Heart right ventricle (tissue), 16 donors: ENCODE data around the gene GALNT14. TPM values are rescaled to one million over a fixed set of nuclear protein-coding genes. Genes with fewer than 3 reads are reported as not detected.

ENCODE experiments used
- ATAC-seq, 8 donors: fragments of 200-7000 bp; cut with Tn5 transposase; one replicate each; pipeline ENCODE4 v1.9.1; 2020; ENCODE audit warnings: mild to moderate bottlenecking in 8 of 8, moderate library complexity in 8 of 8, moderate number of reproducible peaks in 1 of 8
- DNase-seq, 2 donors: peaks; one replicate each; pipeline ENCODE4 v3.0.0-alpha.2; 2020
- H3K27ac ChIP-seq, 10 donors: fragments of 200-600 bp; sonication (generic) in 2 of 10; one replicate each; pipeline versions ENCODE4 v1.5.0 to v1.8.0; 2020 to 2022; ENCODE audit warnings: mild to moderate bottlenecking in 3 of 10
- H3K27me3 ChIP-seq, 7 donors: fragments of 200-600 bp; one replicate each; pipeline ENCODE4 v1.8.0; 2021 to 2022; ENCODE audit warnings: mild to moderate bottlenecking in 2 of 7
- H3K36me3 ChIP-seq, 9 donors: fragments of 200-600 bp; sonication (generic) in 1 of 9; one replicate each; pipeline versions ENCODE4 v1.5.0 to v1.8.0; 2020 to 2022; ENCODE audit warnings: mild to moderate bottlenecking in 2 of 9
- H3K4me1 ChIP-seq, 9 donors: fragments of 200-600 bp; sonication (generic) in 1 of 9; one replicate each; pipeline versions ENCODE4 v1.5.0 to v1.8.0; 2020 to 2022; ENCODE audit warnings: mild to moderate bottlenecking in 4 of 9
- H3K4me3 ChIP-seq, 10 donors: fragments of 200-600 bp; sonication (generic) in 2 of 10; one replicate each; pipeline versions ENCODE4 v1.5.0 to v1.8.0; 2020 to 2022; ENCODE audit warnings: mild to moderate bottlenecking in 7 of 10, moderate library complexity in 2 of 10
- H3K9me3 ChIP-seq, 11 donors: fragments of 200-600 bp in 10 of 11; sonication (generic) in 2 of 11; one replicate each; pipeline versions ENCODE4 v1.5.0 to v1.8.0; 2013 to 2022; ENCODE audit warnings: mild to moderate bottlenecking in 2 of 11, control low read depth in 1 of 11, moderate library complexity in 1 of 11
- WGBS, 2 donors: extraction: QIAGEN DNeasy Blood & Tissue Kit; methylation state at CpG; one replicate each; pipeline ENCODE4 v1.1.7; 2013; ENCODE audit warnings: inconsistent platforms in 1 of 2; 5-methylcytosine and 5-hydroxymethylcytosine counted together
- intact Hi-C, 10 donors: fragments of 100-400 bp; cut with DNase I; formaldehyde crosslinking; loops; one replicate each; pipeline versions ENCODE4 v1.11.1 to v1.14.2; 2022
- polyA plus RNA-seq, 2 donors: library from polyadenylated mRNA; stranded (reverse); fragments of 200-250 nt; gene quantifications; one replicate each; pipeline ENCODE4 v1.2.3, GENCODE V29; 2013
- total RNA-seq, 10 donors: library from RNA; stranded (reverse); fragmentation: NEBNext Ultra II Directional in 3 of 10; extraction: Animal tissue kit (Norgen Biotek cat#: 25700) in 3 of 10; gene quantifications; one replicate each; pipeline versions ENCODE4 v1.2.1 to v1.2.4, GENCODE V29; 2021 to 2023
- TF ChIP-seq, protein P1 (sequence below), 9 donors: fragments of 200-600 bp; sonication (generic) in 2 of 9; IDR thresholded peaks; one replicate each; pipeline versions ENCODE4 v1.5.0 to v1.8.0; 2021 to 2022; ENCODE audit warnings: antibody characterized with exemption in 9 of 9, mild to moderate bottlenecking in 5 of 9, moderate library complexity in 1 of 9
- donor health status: Arrhythmogenic right ventricular cardiomyopathy.
- donor health status: ischemic (EF 13 %, LVEDD 7.1; RV severe dilation, severe dysfunction).
- donor health status: healthy with polysubstance abuse.
- donor health status: DM: no; HTN: yes; CAD: no.
- donor health status: DM: no; HTN: no; CAD: no.
- donor health status: ischemic (EF 25% LVEDD 6.9; RV normal size, moderate dysfunction).
- donor health status: ischemic (EF 25% LVEDD 5.7; RV mildly dilated, moderate dysfunction).
- donor health status: healthy.
- donor health status: DM: yes; HTN: yes; CAD: no.
- donor health status: Ischemic cardiomyopathy.
- donor health status: ischemic (EF 35%, LVEDD 5.7; RV mildly dilated, moderate dysfunction).
- donor health status: nonischemic (EF 11% LVEDD 7.7; RV severe dilation, severe dysfunction).
- donor health status: DM: yes; HTN: yes; CAD: no.
- donor health status: PGD.
- donor health status: ischemic (EF 29% LVEDD 5.4; RV normal size, mild dysfunction).
- donor health status: nonischemic (EF 23%, LVEDD 6.1; RV moderate dilation, normal function).

Gene GALNT14
- total and polyA plus RNA-seq, 12 donors, result 0.17 to 1.4 (median 0.63) TPM; not detected in 2

DNA sequence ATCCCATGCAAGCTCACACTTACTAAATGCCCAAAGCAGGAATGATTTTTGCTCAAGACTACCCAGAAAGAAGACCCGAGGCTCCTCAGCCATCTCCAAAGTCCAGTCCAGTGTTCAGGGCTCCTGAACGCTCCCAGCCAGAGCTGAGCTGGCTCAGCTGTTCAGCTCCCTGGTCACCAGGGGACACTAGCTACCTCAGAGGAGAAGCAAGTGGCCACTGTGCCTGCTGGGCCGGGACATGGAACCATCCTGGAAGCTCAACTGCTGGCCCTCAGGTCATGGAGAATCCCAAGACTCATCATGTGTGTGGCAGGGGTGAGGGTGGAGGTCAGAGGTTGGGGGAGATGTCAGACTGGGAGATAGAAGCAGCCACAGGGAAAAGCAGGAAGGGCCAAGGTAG, 89.0 kb downstream of the GALNT14 start:
- DNase-seq (no peak), ATAC-seq (no peak)
- WGBS, 2 donors, result 80 to 81% methylated on average over 3 of the region's 3 CpGs
- intact Hi-C loops, result no loop called here
- peaks cover 0 to 10% (median 0%) of the 10 kb centered on the region in 9 donors for H3K4me1 ChIP-seq
- no peaks in the 10 kb centered on the region for H3K36me3 ChIP-seq
- no peak overlapping the region for H3K27ac ChIP-seq
- H3K4me3 ChIP-seq, result no peak overlapping the region
- TF ChIP-seq, protein P1, sequence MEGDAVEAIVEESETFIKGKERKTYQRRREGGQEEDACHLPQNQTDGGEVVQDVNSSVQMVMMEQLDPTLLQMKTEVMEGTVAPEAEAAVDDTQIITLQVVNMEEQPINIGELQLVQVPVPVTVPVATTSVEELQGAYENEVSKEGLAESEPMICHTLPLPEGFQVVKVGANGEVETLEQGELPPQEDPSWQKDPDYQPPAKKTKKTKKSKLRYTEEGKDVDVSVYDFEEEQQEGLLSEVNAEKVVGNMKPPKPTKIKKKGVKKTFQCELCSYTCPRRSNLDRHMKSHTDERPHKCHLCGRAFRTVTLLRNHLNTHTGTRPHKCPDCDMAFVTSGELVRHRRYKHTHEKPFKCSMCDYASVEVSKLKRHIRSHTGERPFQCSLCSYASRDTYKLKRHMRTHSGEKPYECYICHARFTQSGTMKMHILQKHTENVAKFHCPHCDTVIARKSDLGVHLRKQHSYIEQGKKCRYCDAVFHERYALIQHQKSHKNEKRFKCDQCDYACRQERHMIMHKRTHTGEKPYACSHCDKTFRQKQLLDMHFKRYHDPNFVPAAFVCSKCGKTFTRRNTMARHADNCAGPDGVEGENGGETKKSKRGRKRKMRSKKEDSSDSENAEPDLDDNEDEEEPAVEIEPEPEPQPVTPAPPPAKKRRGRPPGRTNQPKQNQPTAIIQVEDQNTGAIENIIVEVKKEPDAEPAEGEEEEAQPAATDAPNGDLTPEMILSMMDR (IDR thresholded peaks at IDR 0.05), result no peak
- no peaks in the 10 kb centered on the region for H3K9me3 ChIP-seq
- H3K27me3 ChIP-seq, result peaks cover 0 to 9% (median 0%) of the 10 kb centered on the region in 7 donors

DNA sequence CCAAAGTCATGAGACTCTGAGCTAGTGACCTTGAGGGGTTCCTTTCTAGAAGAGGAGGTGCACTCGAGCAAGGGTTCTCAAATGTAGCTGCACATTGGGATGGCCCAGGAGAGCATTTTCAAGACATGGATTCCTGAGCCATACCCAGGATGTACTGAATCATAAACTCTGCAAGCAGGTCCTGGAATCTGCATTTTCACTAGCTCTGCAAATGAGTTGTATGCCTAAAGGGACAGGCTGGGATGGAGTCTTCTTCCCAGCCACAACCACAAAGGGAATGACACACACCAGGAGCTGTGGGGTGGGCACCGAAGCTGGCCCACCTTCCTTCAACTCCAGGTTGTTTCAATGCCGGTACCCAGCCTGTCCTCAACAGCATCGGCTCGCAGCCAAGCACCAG, 90.6 kb downstream of the GALNT14 start:
- Histone ChIP-seq H3K4me3 (no peak overlapping the region), H3K27ac (no peak overlapping the region), H3K4me1 (peaks cover 0 to 10% (median 0%) of the 10 kb centered on the region in 9 donors), H3K27me3 (peaks cover 0 to 9% (median 0%) of the 10 kb centered on the region in 7 donors), H3K9me3 (no peaks in the 10 kb centered on the region), H3K36me3 (no peaks in the 10 kb centered on the region)
- DNase-seq (no peak), ATAC-seq (no peak)
- TF ChIP-seq, protein P1 (IDR thresholded peaks at IDR 0.05), result no peak
- 74 to 85% methylated on average over 5 of the region's 5 CpGs for WGBS, 2 donors
- intact Hi-C loops, result no loop called here

DNA sequence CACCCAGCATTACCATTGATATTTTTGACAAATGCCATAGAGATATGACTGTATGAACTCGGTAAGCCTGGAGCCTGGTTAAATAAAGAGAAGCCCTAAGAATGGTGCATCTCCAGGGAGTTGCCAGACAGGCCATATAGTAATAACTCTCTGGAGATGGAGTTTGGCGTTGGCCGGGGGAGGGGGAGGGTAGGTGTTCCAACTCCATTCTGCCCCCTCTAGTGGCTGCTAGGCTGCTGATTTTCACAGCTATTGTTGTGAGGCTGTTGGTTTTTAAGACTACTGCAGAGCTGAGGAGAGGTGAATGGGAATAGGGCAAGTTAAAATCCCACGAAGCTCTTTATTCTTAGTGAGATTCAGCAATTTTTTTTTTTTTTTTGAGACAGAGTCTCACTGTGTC, 99.9 kb downstream of the GALNT14 start:
- TF ChIP-seq, protein P1 (IDR thresholded peaks at IDR 0.05), result no peak
- 58 to 70% methylated on average over 4 of the region's 4 CpGs for WGBS, 2 donors
- H3K27ac ChIP-seq, result no peak overlapping the region
- no peaks in the 10 kb centered on the region for H3K27me3 ChIP-seq
- H3K9me3 ChIP-seq, result peaks cover 0 to 38% (median 16%) of the 10 kb centered on the region in 11 donors
- no peak for ATAC-seq
- intact Hi-C loops, result no loop called here
- no peak for DNase-seq
- no peaks in the 10 kb centered on the region for H3K4me1 ChIP-seq
- H3K36me3 ChIP-seq, result no peaks in the 10 kb centered on the region
- no peak overlapping the region for H3K4me3 ChIP-seq

DNA sequence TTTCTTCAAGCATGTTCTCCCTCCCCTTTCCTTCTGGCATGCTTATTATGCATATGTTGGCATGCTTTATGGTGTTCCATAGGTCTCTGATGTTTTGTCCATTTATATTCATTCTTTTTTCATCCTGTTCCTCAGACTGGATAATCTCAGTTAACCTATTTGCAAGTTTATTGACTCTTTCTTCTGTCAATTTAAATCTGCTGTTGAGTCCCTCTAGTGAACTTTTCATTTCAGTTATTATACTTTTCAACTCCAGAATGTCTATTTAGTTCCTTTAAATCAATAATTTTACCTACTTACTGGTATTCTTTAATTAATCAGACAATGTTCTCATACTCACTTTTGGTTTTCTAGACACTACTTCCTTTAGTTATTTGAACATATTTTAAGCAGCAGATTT, 101.2 kb downstream of the GALNT14 start:
- H3K4me3 ChIP-seq, result no peak overlapping the region
- TF ChIP-seq, protein P1 (IDR thresholded peaks at IDR 0.05), result no peak
- no peaks in the 10 kb centered on the region for H3K36me3 ChIP-seq
- H3K27me3 ChIP-seq, result no peaks in the 10 kb centered on the region
- H3K9me3 ChIP-seq, result peaks cover 0 to 38% (median 16%) of the 10 kb centered on the region in 11 donors
- H3K4me1 ChIP-seq, result peaks cover 0 to 10% (median 0%) of the 10 kb centered on the region in 9 donors
- DNase-seq, result no peak
- H3K27ac ChIP-seq, result no peak overlapping the region
- ATAC-seq, result no peak
- intact Hi-C loops, result no loop called here
